Coronary artery (tissue), 2 donors: ENCODE measurements around the gene SMCHD1.
A peak's percentile ranks its signal among the peaks of the same experiment; 100 is the strongest.

Source experiments
- DNase-seq: peaks from one replicate; pipeline ENCODE4 v3.0.0-alpha.2; 2017; ENCODE audit warnings: low spot score
- H3K27ac ChIP-seq, 2 donors: fragments of 200-600 bp; sonication (generic); one replicate each; pipeline ENCODE4 v1.5.1; 2016 to 2019
- H3K4me3 ChIP-seq: fragments of 200-600 bp; sonication (generic); 2 replicates; pipeline ENCODE4 v1.5.1; 2016; ENCODE audit warnings: mild to moderate bottlenecking, moderate library complexity
- TF ChIP-seq, protein P1 (sequence below): fragments of 200-600 bp; sonication (generic); IDR thresholded peaks from one replicate; pipeline ENCODE4 v1.5.1; 2019; ENCODE audit warnings: antibody characterized with exemption

The SMCHD1 gene

DNA sequence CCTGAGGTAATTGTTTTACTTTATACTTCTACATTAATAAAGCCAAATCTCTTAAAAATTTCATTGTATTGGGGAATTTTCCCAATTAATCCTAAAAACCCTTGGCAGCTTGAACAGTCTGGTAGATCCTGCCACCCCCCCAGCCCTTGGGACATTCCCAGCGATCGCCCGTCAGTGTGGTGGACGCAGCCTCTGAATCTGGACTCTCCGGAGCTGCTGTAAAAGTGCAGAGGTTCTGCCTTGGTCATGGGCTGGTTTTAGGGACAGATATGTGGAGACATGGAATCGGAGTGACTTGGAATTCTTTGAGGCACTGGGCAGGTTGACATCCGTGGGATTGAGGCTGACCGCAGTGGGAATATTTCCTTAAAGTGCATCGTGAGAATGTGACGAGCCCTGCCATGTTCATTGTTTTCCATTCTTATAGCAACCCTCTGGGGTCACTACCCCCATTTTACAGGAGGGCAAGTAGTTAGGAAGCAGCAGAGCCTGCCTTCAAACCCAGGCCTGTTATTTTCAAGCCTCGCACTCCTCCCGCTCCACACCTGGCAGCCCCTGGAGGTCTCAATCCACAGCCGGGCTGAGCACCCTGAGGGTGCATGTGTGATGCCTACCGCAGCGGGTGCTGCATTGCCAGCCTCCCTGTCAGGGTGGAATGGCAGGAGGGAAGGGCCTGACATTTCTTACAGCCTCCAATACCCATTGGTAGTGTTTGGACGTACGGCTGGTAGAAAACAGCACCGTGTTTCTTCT, 197.8 kb downstream of the SMCHD1 start:
- Histone ChIP-seq H3K27ac (no peak overlapping the region), H3K4me3 (no peak overlapping the region)
- no peak for DNase-seq
- TF ChIP-seq, protein P1, sequence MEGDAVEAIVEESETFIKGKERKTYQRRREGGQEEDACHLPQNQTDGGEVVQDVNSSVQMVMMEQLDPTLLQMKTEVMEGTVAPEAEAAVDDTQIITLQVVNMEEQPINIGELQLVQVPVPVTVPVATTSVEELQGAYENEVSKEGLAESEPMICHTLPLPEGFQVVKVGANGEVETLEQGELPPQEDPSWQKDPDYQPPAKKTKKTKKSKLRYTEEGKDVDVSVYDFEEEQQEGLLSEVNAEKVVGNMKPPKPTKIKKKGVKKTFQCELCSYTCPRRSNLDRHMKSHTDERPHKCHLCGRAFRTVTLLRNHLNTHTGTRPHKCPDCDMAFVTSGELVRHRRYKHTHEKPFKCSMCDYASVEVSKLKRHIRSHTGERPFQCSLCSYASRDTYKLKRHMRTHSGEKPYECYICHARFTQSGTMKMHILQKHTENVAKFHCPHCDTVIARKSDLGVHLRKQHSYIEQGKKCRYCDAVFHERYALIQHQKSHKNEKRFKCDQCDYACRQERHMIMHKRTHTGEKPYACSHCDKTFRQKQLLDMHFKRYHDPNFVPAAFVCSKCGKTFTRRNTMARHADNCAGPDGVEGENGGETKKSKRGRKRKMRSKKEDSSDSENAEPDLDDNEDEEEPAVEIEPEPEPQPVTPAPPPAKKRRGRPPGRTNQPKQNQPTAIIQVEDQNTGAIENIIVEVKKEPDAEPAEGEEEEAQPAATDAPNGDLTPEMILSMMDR = no peak

DNA sequence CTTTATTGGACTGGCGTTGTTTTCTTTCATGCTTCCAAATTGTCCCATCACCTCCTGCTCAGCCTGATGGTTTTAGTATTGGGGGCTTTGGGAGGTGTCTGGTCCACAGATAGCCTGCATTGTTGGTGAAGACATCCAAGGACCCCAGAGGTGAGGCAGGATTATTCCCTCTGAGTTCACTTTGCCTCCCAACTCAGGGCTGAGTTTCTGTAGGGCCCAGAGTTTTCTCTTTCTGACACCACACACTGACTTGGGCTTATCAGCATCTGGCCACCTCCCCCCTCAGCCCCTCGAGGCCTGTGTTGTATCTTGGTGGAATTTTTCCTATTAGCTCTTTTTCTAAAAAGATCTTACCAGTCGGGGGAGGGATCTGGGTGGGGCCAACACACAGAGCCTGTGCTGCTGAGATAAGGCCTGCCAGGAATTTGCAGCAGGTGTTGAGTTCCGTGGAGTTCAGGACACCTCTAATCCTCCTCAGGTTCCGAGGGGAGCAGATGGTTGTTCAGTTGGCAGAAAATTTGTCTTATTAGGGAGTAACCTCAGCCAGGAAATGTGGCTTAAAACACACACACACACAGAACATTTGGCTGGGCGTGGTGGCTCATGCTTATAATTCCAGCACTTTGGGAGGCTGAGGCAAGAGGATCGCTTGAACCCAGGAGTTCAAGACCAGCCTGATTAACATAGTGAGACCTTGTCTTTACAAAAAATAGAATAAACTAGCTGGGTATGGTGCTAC, 198.6 kb downstream of the SMCHD1 start:
- TF ChIP-seq, protein P1 = no peak
- Histone ChIP-seq H3K27ac (peak overlapping the region in 1 of 2 donors; percentile 63), H3K4me3 (no peak overlapping the region)
- DNase-seq = no peak
